Measurements from ENCODE around the gene BOD1.

GRCh38 chr5:173602423-173602822 lies 14.0 kb downstream of the BOD1 start:
- TF ChIP-seq CTCF (IDR thresholded peaks at IDR 0.05; ENCODE audit: insufficient read depth, low read length) (no peak), REST (IDR thresholded peaks at IDR 0.05; ENCODE audit: insufficient replicate concordance, low read depth) (no peak), POLR2AphosphoS5 (IDR thresholded peaks at IDR 0.05; ENCODE audit: low read depth) (no peak), GABPA (IDR thresholded peaks at IDR 0.05; ENCODE audit: low read depth) (no peak), SPI1 (IDR thresholded peaks at IDR 0.05; ENCODE audit: borderline replicate concordance, low read depth) (no peak)

All from HL-60 (cell line).